HEK293 (cell line): ENCODE results near the gene VPS33A.

ENCODE experiments used
- CTCF ChIA-PET: fragments of 350-600 bp; formaldehyde crosslinking; extraction: SDS; loops from one replicate; lab custom pipeline; 2021; ENCODE audit warnings: antibody characterized with exemption; lab: Yijun Ruan, JAX
- POLR2A ChIA-PET: fragments of 300-600 bp; formaldehyde crosslinking; extraction: SDS; loops from one replicate; lab custom pipeline; 2020; ENCODE audit warnings: antibody characterized with exemption, inconsistent platforms; lab: Yijun Ruan, JAX
- H3K27ac ChIP-seq: fragments of 200-500 bp; sonication (Bioruptor generic); 2 replicates; pipeline ENCODE4 v1.5.1; 2014; ENCODE audit warnings: low read depth, low read length, control low read depth, inconsistent platforms; ENCODE audit errors: extremely low read depth
- H3K36me3 ChIP-seq, 2 experiments: fragments of 200-500 bp in 1 of 2; sonication (Bioruptor generic) in 1 of 2; 1 replicate in 1 of 2; 2 replicates in 1 of 2; pipeline ENCODE4 v1.5.1; 2014 to 2017; ENCODE audit warnings: inconsistent platforms in 2 of 2, low read length in 2 of 2; ENCODE audit not compliant: control insufficient read depth in 2 of 2, insufficient read depth in 1 of 2
- H3K4me1 ChIP-seq: fragments of 200-500 bp; sonication (Bioruptor generic); 2 replicates; pipeline ENCODE4 v1.5.1; 2014; ENCODE audit warnings: mild to moderate bottlenecking, low read length, inconsistent platforms; ENCODE audit not compliant: control insufficient read depth, insufficient read depth
- H3K4me3 ChIP-seq: 2 replicates; pipeline ENCODE4 v1.5.1; 2011; ENCODE audit warnings: low read depth, mild to moderate bottlenecking, control low read depth, low read length, moderate library complexity
- H3K9me3 ChIP-seq: fragments of 200-500 bp; sonication (Bioruptor generic); 2 replicates; pipeline ENCODE4 v1.5.1; 2014; ENCODE audit warnings: low read depth, low read length, inconsistent platforms; ENCODE audit not compliant: control insufficient read depth, insufficient read depth
- KLF10 ChIP-seq: fragments of 450-650 bp; IDR thresholded peaks from 2 replicates; pipeline ENCODE4 v1.5.1; 2018; ENCODE audit warnings: missing biosample characterization, mild to moderate bottlenecking, missing genetic modification characterization
- KLF16 ChIP-seq: fragments of 450-650 bp; formaldehyde crosslinking; IDR thresholded peaks from 2 replicates; pipeline ENCODE4 v1.5.1; 2017; ENCODE audit warnings: missing biosample characterization, missing genetic modification characterization
- OVOL3 ChIP-seq: fragments of 450-650 bp; formaldehyde crosslinking; IDR thresholded peaks from 2 replicates; pipeline ENCODE4 v1.5.1; 2016; ENCODE audit warnings: missing biosample characterization, missing genetic modification characterization
- ZBTB1 ChIP-seq: fragments of 450-650 bp; formaldehyde crosslinking; IDR thresholded peaks from 2 replicates; pipeline ENCODE4 v1.5.1; 2016; ENCODE audit warnings: missing biosample characterization, missing genetic modification characterization
- ZBTB17 ChIP-seq: fragments of 450-650 bp; formaldehyde crosslinking; IDR thresholded peaks from 2 replicates; pipeline ENCODE4 v1.5.1; 2016; ENCODE audit warnings: missing biosample characterization, missing genetic modification characterization
- ZBTB8A ChIP-seq: fragments of 450-650 bp; formaldehyde crosslinking; IDR thresholded peaks from 2 replicates; pipeline ENCODE4 v1.5.1; 2016; ENCODE audit warnings: missing biosample characterization, missing genetic modification characterization
- ZNF114 ChIP-seq: fragments of 450-650 bp; formaldehyde crosslinking; IDR thresholded peaks from 2 replicates; pipeline ENCODE4 v1.5.0; 2017; ENCODE audit warnings: missing biosample characterization, missing genetic modification characterization
- ZNF133 ChIP-seq: fragments of 450-650 bp; formaldehyde crosslinking; IDR thresholded peaks from 2 replicates; pipeline ENCODE4 v1.5.1; 2016; ENCODE audit warnings: missing biosample characterization, missing genetic modification characterization
- ZNF146 ChIP-seq: fragments of 450-650 bp; formaldehyde crosslinking; IDR thresholded peaks from 2 replicates; pipeline ENCODE4 v1.5.1; 2016; ENCODE audit warnings: missing biosample characterization, missing genetic modification characterization
- ZNF302 ChIP-seq: fragments of 450-650 bp; formaldehyde crosslinking; IDR thresholded peaks from 2 replicates; pipeline ENCODE4 v1.5.1; 2016; ENCODE audit warnings: missing biosample characterization, missing genetic modification characterization, low read depth
- ZNF37A ChIP-seq: fragments of 450-650 bp; IDR thresholded peaks from 2 replicates; pipeline ENCODE4 v1.5.1; 2018; ENCODE audit warnings: missing biosample characterization, missing genetic modification characterization
- ZNF423 ChIP-seq: fragments of 450-650 bp; formaldehyde crosslinking; IDR thresholded peaks from 2 replicates; pipeline ENCODE4 v1.5.1; 2016; ENCODE audit warnings: missing biosample characterization, missing genetic modification characterization
- ZNF530 ChIP-seq: fragments of 450-650 bp; formaldehyde crosslinking; IDR thresholded peaks from 2 replicates; pipeline ENCODE4 v1.5.1; 2016; ENCODE audit warnings: low read depth, missing biosample characterization, missing genetic modification characterization
- ZNF621 ChIP-seq: fragments of 450-650 bp; formaldehyde crosslinking; IDR thresholded peaks from 2 replicates; pipeline ENCODE4 v1.5.1; 2017; ENCODE audit warnings: missing biosample characterization, missing genetic modification characterization
- ZNF664 ChIP-seq: fragments of 450-650 bp; formaldehyde crosslinking; IDR thresholded peaks from 2 replicates; pipeline ENCODE4 v1.5.1; 2016; ENCODE audit warnings: missing biosample characterization, missing genetic modification characterization
- ZNF707 ChIP-seq: fragments of 450-650 bp; formaldehyde crosslinking; IDR thresholded peaks from 2 replicates; pipeline ENCODE4 v1.5.1; 2016; ENCODE audit warnings: missing biosample characterization, missing genetic modification characterization
- ZNF792 ChIP-seq: fragments of 450-650 bp; formaldehyde crosslinking; IDR thresholded peaks from 2 replicates; pipeline ENCODE4 v1.5.1; 2016; ENCODE audit warnings: missing biosample characterization, missing genetic modification characterization
- TF ChIP-seq, protein P1 (sequence below): fragments of 450-650 bp; formaldehyde crosslinking; IDR thresholded peaks from 2 replicates; pipeline ENCODE4 v1.5.1; 2016; ENCODE audit warnings: missing biosample characterization, missing genetic modification characterization
- TF ChIP-seq, protein P2 (sequence below): fragments of 450-650 bp; formaldehyde crosslinking; IDR thresholded peaks from 2 replicates; pipeline ENCODE4 v1.5.1; 2017; ENCODE audit warnings: missing biosample characterization, missing genetic modification characterization
- TF ChIP-seq, protein P3 (sequence below): fragments of 450-650 bp; formaldehyde crosslinking; IDR thresholded peaks from 2 replicates; pipeline ENCODE4 v1.5.1; 2016; ENCODE audit warnings: missing biosample characterization, missing genetic modification characterization
- TF ChIP-seq, protein P4 (sequence below): fragments of 450-650 bp; formaldehyde crosslinking; optimal IDR thresholded peaks from 2 replicates; pipeline ENCODE3; 2016; ENCODE audit warnings: missing biosample characterization, mild to moderate bottlenecking, missing genetic modification characterization
- TF ChIP-seq, protein P5 (sequence below): fragments of 450-650 bp; formaldehyde crosslinking; IDR thresholded peaks from 2 replicates; pipeline ENCODE4 v1.5.1; 2016; ENCODE audit warnings: missing biosample characterization, missing genetic modification characterization
- TF ChIP-seq, protein P6 (sequence below): fragments of 450-650 bp; formaldehyde crosslinking; IDR thresholded peaks from 2 replicates; pipeline ENCODE4 v1.5.1; 2016; ENCODE audit warnings: missing biosample characterization, missing genetic modification characterization
- TF ChIP-seq, protein P7 (sequence below): fragments of 450-650 bp; formaldehyde crosslinking; IDR thresholded peaks from 2 replicates; pipeline ENCODE4 v1.5.1; 2016; ENCODE audit warnings: missing biosample characterization, missing genetic modification characterization

The VPS33A gene

DNA sequence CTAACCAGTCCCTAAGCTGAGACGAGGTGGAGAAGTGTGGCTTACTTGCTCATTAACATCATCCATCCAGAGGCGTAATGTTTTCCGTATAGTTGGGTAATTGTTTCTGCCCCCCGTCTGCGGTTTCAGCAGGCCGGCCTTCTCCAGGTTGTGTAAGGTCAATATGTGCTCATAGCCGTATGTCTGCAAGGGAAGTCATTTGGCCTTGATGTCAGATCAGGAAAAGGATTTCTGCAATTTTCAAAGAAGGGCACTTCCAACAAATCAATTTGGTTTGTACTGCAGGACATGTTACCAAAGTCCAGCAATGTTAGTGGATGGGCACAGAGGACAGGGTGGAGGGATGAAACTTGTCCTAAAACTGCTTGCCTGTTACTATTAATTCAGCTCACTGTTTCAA, 30.6 kb downstream of the VPS33A start (continued):
- TF ChIP-seq, protein P1, sequence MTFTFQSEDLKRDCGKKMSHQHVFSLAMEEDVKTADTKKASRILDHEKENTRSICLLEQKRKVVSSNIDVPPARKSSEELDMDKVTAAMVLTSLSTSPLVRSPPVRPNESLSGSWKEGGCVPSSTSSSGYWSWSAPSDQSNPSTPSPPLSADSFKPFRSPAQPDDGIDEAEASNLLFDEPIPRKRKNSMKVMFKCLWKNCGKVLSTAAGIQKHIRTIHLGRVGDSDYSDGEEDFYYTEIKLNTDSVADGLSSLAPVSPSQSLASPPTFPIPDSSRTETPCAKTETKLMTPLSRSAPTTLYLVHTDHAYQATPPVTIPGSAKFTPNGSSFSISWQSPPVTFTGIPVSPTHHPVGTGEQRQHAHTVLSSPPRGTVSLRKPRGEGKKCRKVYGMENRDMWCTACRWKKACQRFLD (tag by site-specific recombination): no peak
- no peak for TF ChIP-seq ZNF37A
- TF ChIP-seq, protein P2, sequence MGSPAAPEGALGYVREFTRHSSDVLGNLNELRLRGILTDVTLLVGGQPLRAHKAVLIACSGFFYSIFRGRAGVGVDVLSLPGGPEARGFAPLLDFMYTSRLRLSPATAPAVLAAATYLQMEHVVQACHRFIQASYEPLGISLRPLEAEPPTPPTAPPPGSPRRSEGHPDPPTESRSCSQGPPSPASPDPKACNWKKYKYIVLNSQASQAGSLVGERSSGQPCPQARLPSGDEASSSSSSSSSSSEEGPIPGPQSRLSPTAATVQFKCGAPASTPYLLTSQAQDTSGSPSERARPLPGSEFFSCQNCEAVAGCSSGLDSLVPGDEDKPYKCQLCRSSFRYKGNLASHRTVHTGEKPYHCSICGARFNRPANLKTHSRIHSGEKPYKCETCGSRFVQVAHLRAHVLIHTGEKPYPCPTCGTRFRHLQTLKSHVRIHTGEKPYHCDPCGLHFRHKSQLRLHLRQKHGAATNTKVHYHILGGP (tag by site-specific recombination): no peak
- TF ChIP-seq ZBTB17 (tag by site-specific recombination): no peak
- no peak for TF ChIP-seq ZNF530
- no peak for TF ChIP-seq KLF16 (tag by site-specific recombination)
- TF ChIP-seq, protein P3, sequence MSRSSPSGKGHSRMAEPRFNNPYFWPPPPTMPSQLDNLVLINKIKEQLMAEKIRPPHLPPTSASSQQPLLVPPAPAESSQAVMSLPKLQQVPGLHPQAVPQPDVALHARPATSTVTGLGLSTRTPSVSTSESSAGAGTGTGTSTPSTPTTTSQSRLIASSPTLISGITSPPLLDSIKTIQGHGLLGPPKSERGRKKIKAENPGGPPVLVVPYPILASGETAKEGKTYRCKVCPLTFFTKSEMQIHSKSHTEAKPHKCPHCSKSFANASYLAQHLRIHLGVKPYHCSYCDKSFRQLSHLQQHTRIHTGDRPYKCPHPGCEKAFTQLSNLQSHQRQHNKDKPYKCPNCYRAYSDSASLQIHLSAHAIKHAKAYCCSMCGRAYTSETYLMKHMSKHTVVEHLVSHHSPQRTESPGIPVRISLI (tag by site-specific recombination): no peak
- no peak for TF ChIP-seq ZNF423 (tag by site-specific recombination)
- TF ChIP-seq, protein P4, sequence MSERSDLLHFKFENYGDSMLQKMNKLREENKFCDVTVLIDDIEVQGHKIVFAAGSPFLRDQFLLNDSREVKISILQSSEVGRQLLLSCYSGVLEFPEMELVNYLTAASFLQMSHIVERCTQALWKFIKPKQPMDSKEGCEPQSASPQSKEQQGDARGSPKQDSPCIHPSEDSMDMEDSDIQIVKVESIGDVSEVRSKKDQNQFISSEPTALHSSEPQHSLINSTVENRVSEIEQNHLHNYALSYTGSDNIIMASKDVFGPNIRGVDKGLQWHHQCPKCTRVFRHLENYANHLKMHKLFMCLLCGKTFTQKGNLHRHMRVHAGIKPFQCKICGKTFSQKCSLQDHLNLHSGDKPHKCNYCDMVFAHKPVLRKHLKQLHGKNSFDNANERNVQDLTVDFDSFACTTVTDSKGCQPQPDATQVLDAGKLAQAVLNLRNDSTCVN (tag by site-specific recombination): no peak
- TF ChIP-seq, protein P5, sequence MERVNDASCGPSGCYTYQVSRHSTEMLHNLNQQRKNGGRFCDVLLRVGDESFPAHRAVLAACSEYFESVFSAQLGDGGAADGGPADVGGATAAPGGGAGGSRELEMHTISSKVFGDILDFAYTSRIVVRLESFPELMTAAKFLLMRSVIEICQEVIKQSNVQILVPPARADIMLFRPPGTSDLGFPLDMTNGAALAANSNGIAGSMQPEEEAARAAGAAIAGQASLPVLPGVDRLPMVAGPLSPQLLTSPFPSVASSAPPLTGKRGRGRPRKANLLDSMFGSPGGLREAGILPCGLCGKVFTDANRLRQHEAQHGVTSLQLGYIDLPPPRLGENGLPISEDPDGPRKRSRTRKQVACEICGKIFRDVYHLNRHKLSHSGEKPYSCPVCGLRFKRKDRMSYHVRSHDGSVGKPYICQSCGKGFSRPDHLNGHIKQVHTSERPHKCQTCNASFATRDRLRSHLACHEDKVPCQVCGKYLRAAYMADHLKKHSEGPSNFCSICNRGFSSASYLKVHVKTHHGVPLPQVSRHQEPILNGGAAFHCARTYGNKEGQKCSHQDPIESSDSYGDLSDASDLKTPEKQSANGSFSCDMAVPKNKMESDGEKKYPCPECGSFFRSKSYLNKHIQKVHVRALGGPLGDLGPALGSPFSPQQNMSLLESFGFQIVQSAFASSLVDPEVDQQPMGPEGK (tag by site-specific recombination): no peak

DNA sequence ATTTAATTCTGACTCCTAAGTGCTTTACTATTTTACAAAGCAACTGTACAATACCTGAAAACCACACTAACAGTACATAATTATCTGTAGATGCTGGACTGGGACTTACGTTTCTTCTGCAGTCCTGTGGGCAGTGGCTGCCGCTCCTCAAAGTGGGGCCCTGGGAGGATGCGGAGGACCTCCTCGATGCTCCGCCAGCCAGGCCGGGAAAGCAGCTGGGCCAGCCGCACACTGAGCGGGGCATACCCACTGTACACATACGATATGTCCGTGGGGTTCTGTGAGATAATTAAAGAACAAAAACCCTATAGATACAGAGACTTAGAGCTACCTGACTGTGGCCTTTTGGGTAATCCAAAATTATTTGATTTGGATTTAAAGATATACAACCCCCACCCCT, 33.6 kb downstream of the VPS33A start:
- TF ChIP-seq ZNF621 (tag by site-specific recombination) (no peak), ZNF792 (tag by site-specific recombination) (no peak), ZBTB8A (tag by site-specific recombination) (no peak), ZNF302 (no peak), ZNF707 (tag by site-specific recombination) (no peak), ZNF664 (tag by site-specific recombination) (no peak), OVOL3 (tag by site-specific recombination) (no peak), ZNF133 (tag by site-specific recombination) (no peak), ZBTB1 (tag by site-specific recombination) (no peak), KLF10 (tag by site-specific recombination) (no peak), ZNF146 (tag by site-specific recombination) (no peak), ZNF114 (tag by site-specific recombination) (no peak)
- TF ChIP-seq, protein P6, sequence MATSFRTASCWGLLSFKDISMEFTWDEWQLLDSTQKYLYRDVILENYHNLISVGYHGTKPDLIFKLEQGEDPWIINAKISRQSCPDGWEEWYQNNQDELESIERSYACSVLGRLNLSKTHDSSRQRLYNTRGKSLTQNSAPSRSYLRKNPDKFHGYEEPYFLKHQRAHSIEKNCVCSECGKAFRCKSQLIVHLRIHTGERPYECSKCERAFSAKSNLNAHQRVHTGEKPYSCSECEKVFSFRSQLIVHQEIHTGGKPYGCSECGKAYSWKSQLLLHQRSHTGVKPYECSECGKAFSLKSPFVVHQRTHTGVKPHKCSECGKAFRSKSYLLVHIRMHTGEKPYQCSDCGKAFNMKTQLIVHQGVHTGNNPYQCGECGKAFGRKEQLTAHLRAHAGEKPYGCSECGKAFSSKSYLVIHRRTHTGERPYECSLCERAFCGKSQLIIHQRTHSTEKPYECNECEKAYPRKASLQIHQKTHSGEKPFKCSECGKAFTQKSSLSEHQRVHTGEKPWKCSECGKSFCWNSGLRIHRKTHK: no peak
- TF ChIP-seq, protein P7, sequence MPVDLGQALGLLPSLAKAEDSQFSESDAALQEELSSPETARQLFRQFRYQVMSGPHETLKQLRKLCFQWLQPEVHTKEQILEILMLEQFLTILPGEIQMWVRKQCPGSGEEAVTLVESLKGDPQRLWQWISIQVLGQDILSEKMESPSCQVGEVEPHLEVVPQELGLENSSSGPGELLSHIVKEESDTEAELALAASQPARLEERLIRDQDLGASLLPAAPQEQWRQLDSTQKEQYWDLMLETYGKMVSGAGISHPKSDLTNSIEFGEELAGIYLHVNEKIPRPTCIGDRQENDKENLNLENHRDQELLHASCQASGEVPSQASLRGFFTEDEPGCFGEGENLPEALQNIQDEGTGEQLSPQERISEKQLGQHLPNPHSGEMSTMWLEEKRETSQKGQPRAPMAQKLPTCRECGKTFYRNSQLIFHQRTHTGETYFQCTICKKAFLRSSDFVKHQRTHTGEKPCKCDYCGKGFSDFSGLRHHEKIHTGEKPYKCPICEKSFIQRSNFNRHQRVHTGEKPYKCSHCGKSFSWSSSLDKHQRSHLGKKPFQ (tag by site-specific recombination): no peak
- ChIA-PET POLR2A (interaction anchor here (0.7 kb wide), 1 partner anchor 795 kb away, joined by 3 read pairs; no protein-coding TSS in a partner anchor), CTCF (interaction anchor here (0.6 kb wide), 1 partner anchor 12 kb away, joined by 3 read pairs; no protein-coding TSS in a partner anchor)
- no peaks in the 10 kb centered on the region for H3K9me3 ChIP-seq
- no peak overlapping the region for H3K4me3 ChIP-seq
- no peaks in the 10 kb centered on the region for H3K4me1 ChIP-seq
- H3K27ac ChIP-seq: no peak overlapping the region
- peaks cover 9 to 56% of the 10 kb centered on the region in 2 experiments; a peak in 2 of 3 replicates for H3K36me3 ChIP-seq
